Forelimb muscle (tissue), 1 donor: ENCODE data around the gene MARCKSL1. TPM values are rescaled to one million over a fixed set of nuclear protein-coding genes. Genes with fewer than 3 reads are reported as not detected.
"Not testable (repeated sequence)": the region's sequence is repeated elsewhere in the genome, so short reads cannot be mapped to it uniquely, and the experiment has no call there.

Experiments used
- DNase-seq: peaks from one replicate; pipeline ENCODE4 v3.0.0-alpha.2; 2013; ENCODE audit warnings: low read depth
- polyA plus RNA-seq: library from polyadenylated mRNA; unstranded; fragments of 120-200 nt; gene quantifications from one replicate; pipeline ENCODE4 v1.2.1, GENCODE V29; 2013; ENCODE audit not compliant: insufficient read length

The MARCKSL1 gene
- polyA plus RNA-seq, 1 donor, result 136 TPM

GRCh38 chr1:32289256-32289655 is 46.8 kb downstream of the MARCKSL1 start:
- no peak for DNase-seq

GRCh38 chr1:32286763-32287162 is 49.3 kb downstream of the MARCKSL1 start:
- DNase-seq, result no peak

GRCh38 chr1:32285658-32286057 is 50.4 kb downstream of the MARCKSL1 start:
- no peak for DNase-seq

DNA sequence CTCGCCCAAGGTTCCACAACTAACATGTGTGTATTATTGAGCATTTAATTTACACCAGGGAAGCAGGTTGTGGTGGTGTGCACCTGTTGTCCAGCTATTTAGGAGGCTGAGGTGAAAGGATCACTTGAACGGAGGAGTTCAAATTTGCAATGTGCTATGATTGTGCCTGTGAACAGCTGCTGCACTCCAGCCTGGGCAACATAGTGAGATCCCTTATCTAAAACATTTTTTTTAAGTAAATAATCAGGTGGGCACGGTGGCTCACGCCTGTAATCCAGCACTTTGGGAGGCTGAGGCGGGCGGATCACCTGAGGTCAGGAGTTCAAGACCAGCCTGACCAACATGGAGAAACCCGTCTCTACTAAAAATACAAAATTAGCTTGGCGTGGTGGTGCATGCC is 51.3 kb downstream of the MARCKSL1 start:
- DNase-seq, result not testable (repeated sequence)

Other genes with a start within 250 kb of the MARCKSL1 start
- gene KPNA6, start 228.2 kb downstream of the MARCKSL1 start, polyA plus RNA-seq, result 23.4 TPM
- 28.5 TPM for gene TXLNA, start 156.6 kb downstream of the MARCKSL1 start, polyA plus RNA-seq
- gene CCDC28B, start 135.6 kb downstream of the MARCKSL1 start, polyA plus RNA-seq, result 57.8 TPM
- 2.5 TPM for gene IQCC, start 130.6 kb downstream of the MARCKSL1 start, polyA plus RNA-seq
- gene DCDC2B, start 127.1 kb downstream of the MARCKSL1 start, polyA plus RNA-seq, result 0.66 TPM
- gene TMEM234, start 113.9 kb downstream of the MARCKSL1 start, polyA plus RNA-seq, result 7.3 TPM
- 164 TPM for gene EIF3I, start 113.8 kb downstream of the MARCKSL1 start, polyA plus RNA-seq
- 4.0 TPM for gene FAM167B, start 89.0 kb downstream of the MARCKSL1 start, polyA plus RNA-seq
- 0.35 TPM for gene LCK, start 85.0 kb downstream of the MARCKSL1 start, polyA plus RNA-seq
- gene HDAC1, start 44.1 kb downstream of the MARCKSL1 start, polyA plus RNA-seq, result 40.1 TPM
- gene FAM229A, start 26.3 kb upstream of the MARCKSL1 start, polyA plus RNA-seq, result 7.0 TPM
- 2.9 TPM for gene TSSK3, start 26.3 kb upstream of the MARCKSL1 start, polyA plus RNA-seq
- gene BSDC1, start 58.2 kb upstream of the MARCKSL1 start, polyA plus RNA-seq, result 39.6 TPM
- gene ZBTB8B, start 128.8 kb upstream of the MARCKSL1 start, polyA plus RNA-seq, result 0.11 TPM
- 9.1 TPM for gene ZBTB8A, start 203.2 kb upstream of the MARCKSL1 start, polyA plus RNA-seq